GM18505 (cell line): ENCODE measurements around the gene RGS12.

ENCODE experiments used
- ATAC-seq: cut with Tn5 transposase; IDR thresholded peaks from one replicate; pipeline ENCODE4 v1.9.1; 2021; ENCODE audit not compliant: unreplicated experiment
- POLR2A ChIP-seq: IDR thresholded peaks from 4 replicates; pipeline ENCODE4 v1.6.1; 2011; ENCODE audit warnings: borderline replicate concordance; ENCODE audit not compliant: insufficient read depth, insufficient read length; ENCODE audit errors: extremely low read depth

The RGS12 gene

DNA sequence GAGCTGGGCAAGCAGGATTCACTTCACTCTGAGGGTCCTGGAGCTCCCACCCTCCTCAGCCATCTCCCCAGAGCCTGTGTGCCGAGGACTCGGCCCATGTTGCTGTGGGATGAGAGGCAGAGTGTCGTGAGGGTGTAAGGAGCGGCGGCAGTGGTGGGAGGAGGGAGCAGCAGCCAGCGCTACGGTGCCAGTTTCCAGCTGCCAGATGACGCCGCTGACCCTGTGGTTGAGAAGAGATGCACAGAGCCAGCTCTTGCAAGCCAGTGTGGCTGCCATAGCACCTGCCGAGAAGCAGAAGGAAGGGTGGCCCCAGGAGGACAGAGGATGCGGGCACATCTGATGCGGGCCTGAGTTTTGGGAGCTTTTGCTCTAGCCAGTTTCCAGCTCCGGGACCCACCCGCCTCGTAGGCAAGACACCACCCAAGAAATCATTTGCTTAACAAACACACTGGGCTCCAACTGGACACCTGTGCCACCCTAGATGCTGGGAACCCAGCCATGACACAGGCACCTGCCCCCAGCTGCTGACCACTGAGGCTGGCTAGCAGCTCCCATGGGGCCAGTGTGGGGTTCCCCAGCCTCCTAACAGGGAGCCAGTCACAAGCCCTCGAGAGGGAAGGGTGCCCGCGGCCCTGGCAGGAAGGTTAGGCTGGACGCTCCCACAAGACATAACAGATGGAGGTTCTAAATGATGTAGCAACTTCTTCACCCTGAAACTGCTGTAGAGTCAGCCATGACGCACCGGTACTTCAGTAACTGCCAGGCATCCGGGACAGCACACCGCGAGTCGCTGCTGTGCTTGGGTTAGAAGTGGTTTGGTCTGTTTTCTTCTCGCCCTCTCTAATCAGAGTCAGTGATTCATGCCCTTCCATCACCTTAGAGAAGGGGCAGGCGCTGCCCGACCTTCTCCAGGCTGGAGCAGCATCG lies 35.0 kb upstream of the RGS12 start:
- no peak for TF ChIP-seq POLR2A
- no peak for ATAC-seq

GRCh38 chr4:3261411-3262207 lies 31.2 kb upstream of the RGS12 start:
- no peak for ATAC-seq
- no peak for TF ChIP-seq POLR2A

GRCh38 chr4:3262208-3263052 lies 30.4 kb upstream of the RGS12 start:
- no peak for TF ChIP-seq POLR2A

GRCh38 chr4:3263053-3263875 lies 29.6 kb upstream of the RGS12 start:
- no peak for ATAC-seq

More at GRCh38 chr4:3262208-3263052, 30.4 kb upstream of the RGS12 start:
- no peak for ATAC-seq

GRCh38 chr4:3263876-3264193 lies 29.0 kb upstream of the RGS12 start:
- ATAC-seq, result no peak
- TF ChIP-seq POLR2A, result no peak

More at GRCh38 chr4:3263053-3263875, 29.6 kb upstream of the RGS12 start:
- no peak for TF ChIP-seq POLR2A

DNA sequence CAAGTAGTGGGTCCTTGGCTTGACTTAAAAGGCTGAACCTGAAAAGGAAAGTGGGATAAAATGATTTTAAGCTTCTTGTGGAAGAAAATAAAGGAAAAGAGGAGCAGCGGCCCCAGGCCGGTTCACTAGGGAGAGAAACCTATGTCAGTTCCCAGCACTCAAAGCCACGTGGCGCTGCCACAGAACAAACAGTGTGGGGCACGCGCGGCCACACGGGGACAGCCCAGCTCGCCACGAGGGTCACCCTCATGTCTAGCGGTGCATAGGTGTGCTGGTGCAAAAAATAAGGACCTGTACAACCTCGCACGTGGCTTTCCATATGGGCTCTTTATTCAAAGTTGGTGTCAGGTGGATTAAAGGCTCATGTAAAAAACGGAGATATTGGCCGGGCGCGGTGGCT lies 26.7 kb upstream of the RGS12 start:
- no peak for TF ChIP-seq POLR2A
- no peak for ATAC-seq

- ATAC-seq, result no peak
- TF ChIP-seq POLR2A, result no peak
Measured at GRCh38 chr4:3267576-3268394, 25.0 kb upstream of the RGS12 start.

GRCh38 chr4:3268395-3269104 lies 24.3 kb upstream of the RGS12 start:
- no peak for TF ChIP-seq POLR2A
- no peak for ATAC-seq

GRCh38 chr4:3269105-3269927 lies 23.5 kb upstream of the RGS12 start:
- TF ChIP-seq POLR2A, result no peak
- ATAC-seq, result no peak

DNA sequence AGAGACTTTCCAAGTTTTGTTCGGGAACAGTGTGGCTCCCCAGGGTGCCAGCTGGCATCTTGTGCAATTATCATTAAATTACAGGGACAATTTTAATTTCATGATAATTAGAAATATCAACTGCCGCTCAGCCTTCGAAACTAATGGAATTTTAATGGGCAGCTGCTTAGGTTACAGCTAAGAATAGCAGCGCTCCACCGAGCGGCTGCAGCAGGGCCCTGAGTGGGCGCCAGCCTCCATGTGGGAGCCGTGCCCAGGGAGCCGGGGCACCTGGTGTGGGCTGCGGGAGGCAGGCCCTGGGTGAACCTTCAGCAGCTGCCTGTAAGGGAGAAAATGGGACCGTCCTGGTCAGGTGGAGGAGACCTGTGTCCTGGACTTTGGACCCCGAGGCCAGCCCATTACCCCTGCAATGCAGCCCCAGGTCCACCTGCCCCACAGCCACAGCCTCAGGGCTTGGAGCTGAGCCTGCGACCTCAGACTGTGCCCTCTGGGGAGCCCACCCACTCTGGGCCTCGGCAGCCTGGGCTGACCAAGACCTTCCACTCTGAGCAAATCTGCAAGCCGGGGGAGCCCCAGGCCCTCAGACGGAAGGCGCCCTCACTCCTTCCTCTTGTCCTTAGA lies 22.7 kb upstream of the RGS12 start:
- no peak for ATAC-seq
- no peak for TF ChIP-seq POLR2A
